CD4-positive, CD25-positive, alpha-beta regulatory T cell (primary cell): ENCODE results near the gene CGB7. TPM values are rescaled to one million over a fixed set of nuclear protein-coding genes. Genes with fewer than 3 reads are reported as not detected.
"Not testable (repeated sequence)": the region's sequence is repeated elsewhere in the genome, so short reads cannot be mapped to it uniquely, and the experiment has no call there.

ENCODE experiments used
- ATAC-seq, 2 donors: fragments of 150-1000 bp; cut with Tn5 transposase; one replicate each; pipeline ENCODE4 v1.10.0; 2021; ENCODE audit warnings: low read depth in 2 of 2, moderate number of reproducible peaks in 2 of 2, moderate library complexity in 1 of 2
- DNase-seq, 3 donors: peaks; one replicate each; pipeline versions ENCODE4 v3.0.0 to v3.0.0-alpha.2; 2012 to 2022; ENCODE audit warnings: mixed read lengths in 1 of 3
- H3K27ac ChIP-seq: one replicate; pipeline ENCODE4 v1.7.0; 2013; ENCODE audit warnings: mild to moderate bottlenecking, low read length; ENCODE audit not compliant: insufficient read depth, poor library complexity, severe bottlenecking
- H3K27me3 ChIP-seq: one replicate; pipeline ENCODE4 v1.7.0; 2013; ENCODE audit warnings: low read length; ENCODE audit not compliant: control insufficient read depth, insufficient read depth
- H3K36me3 ChIP-seq: one replicate; pipeline ENCODE4 v1.7.0; 2013; ENCODE audit warnings: mild to moderate bottlenecking, low read length, moderate library complexity; ENCODE audit not compliant: control insufficient read depth, insufficient read depth
- H3K4me1 ChIP-seq: 2 replicates; pipeline ENCODE4 v1.7.0; 2013; ENCODE audit warnings: mild to moderate bottlenecking, low read length; ENCODE audit not compliant: insufficient read depth, control insufficient read depth, poor library complexity, severe bottlenecking
- H3K4me3 ChIP-seq: one replicate; pipeline ENCODE4 v1.7.0; 2013; ENCODE audit warnings: low read depth, mild to moderate bottlenecking, low read length, moderate library complexity
- H3K9me3 ChIP-seq, 2 experiments: 1 replicate in 1 of 2; 2 replicates in 1 of 2; pipeline ENCODE4 v1.7.0; 2013; ENCODE audit warnings: low read length in 2 of 2, mild to moderate bottlenecking in 1 of 2, moderate library complexity in 1 of 2; ENCODE audit not compliant: control insufficient read depth in 2 of 2
- H3K27ac Mint-ChIP-seq, 3 donors: one replicate each; pipeline ENCODE4 v1.8.0; 2020 to 2022; ENCODE audit warnings: mild to moderate bottlenecking in 3 of 3, mixed read lengths in 3 of 3, moderate library complexity in 2 of 3
- H3K27me3 Mint-ChIP-seq: one replicate; pipeline ENCODE4 v1.8.0; 2022; ENCODE audit warnings: mild to moderate bottlenecking, mixed read lengths
- H3K36me3 Mint-ChIP-seq: one replicate; pipeline ENCODE4 v1.8.0; 2020; ENCODE audit warnings: mixed read lengths
- H3K4me1 Mint-ChIP-seq, 4 donors: one replicate each; pipeline ENCODE4 v1.8.0; 2020 to 2022; ENCODE audit warnings: mixed read lengths in 4 of 4, mild to moderate bottlenecking in 1 of 4
- H3K4me3 Mint-ChIP-seq, 4 donors: one replicate each; pipeline ENCODE4 v1.8.0; 2020 to 2022; ENCODE audit warnings: mild to moderate bottlenecking in 4 of 4, mixed read lengths in 4 of 4, moderate library complexity in 3 of 4
- H3K9me3 Mint-ChIP-seq, 7 donors: one replicate each; pipeline ENCODE4 v1.8.0; 2020 to 2022; ENCODE audit warnings: mixed read lengths in 7 of 7, mild to moderate bottlenecking in 3 of 7, moderate library complexity in 2 of 7
- polyA plus RNA-seq, 4 donors: library from polyadenylated mRNA; unstranded; fragments of 300-500 nt; fragmentation: Illumina TruSeq; gene quantifications; one replicate each; pipeline ENCODE4 v1.2.3, GENCODE V29; 2021
- total RNA-seq: library from RNA; stranded (reverse); gene quantifications from one replicate; pipeline ENCODE4 v1.2.3, GENCODE V29; 2022

Gene CGB7
- total and polyA plus RNA-seq, 5 donors from 2014 or later = not detected

GRCh38 chr19:49036815-49037214 lies 20.7 kb downstream of the CGB7 start, which contains the start of gene CGB1:
Gene CGB1 (minus strand): TSS chr19:49036895. CDS start chr19:49036711, 184 bp downstream.
- not testable (repeated sequence) for ATAC-seq, H3K4me1 ChIP-seq, H3K36me3 Mint-ChIP-seq, H3K36me3 ChIP-seq, H3K27ac Mint-ChIP-seq, H3K4me1 Mint-ChIP-seq, H3K27me3 Mint-ChIP-seq, H3K4me3 Mint-ChIP-seq, H3K27ac ChIP-seq, H3K9me3 ChIP-seq, H3K9me3 Mint-ChIP-seq, H3K4me3 ChIP-seq, H3K27me3 ChIP-seq, DNase-seq

- not testable (repeated sequence) for H3K4me3 Mint-ChIP-seq, H3K4me1 Mint-ChIP-seq, ATAC-seq, H3K4me1 ChIP-seq, H3K9me3 Mint-ChIP-seq, H3K36me3 ChIP-seq, H3K27ac ChIP-seq, H3K27ac Mint-ChIP-seq, H3K27me3 ChIP-seq, H3K36me3 Mint-ChIP-seq, H3K4me3 ChIP-seq, H3K9me3 ChIP-seq
- DNase-seq = peak in 2 of 3 donors; percentile 43 to 56
- peaks cover 11% of the 10 kb centered on the region for H3K27me3 Mint-ChIP-seq
Observed at GRCh38 chr19:49031642-49032301, 25.8 kb downstream of the CGB7 start, which contains the start of gene CGB2. Gene CGB2 (plus strand): TSS chr19:49031890. CDS start chr19:49032096, 206 bp downstream.

GRCh38 chr19:49030323-49030722 lies 27.2 kb downstream of the CGB7 start:
- not testable (repeated sequence) for H3K4me1 Mint-ChIP-seq, H3K36me3 Mint-ChIP-seq, DNase-seq, H3K27me3 ChIP-seq, H3K9me3 ChIP-seq, H3K27ac Mint-ChIP-seq, H3K9me3 Mint-ChIP-seq, H3K36me3 ChIP-seq, H3K4me3 Mint-ChIP-seq, H3K4me3 ChIP-seq, ATAC-seq, H3K27ac ChIP-seq, H3K4me1 ChIP-seq
- H3K27me3 Mint-ChIP-seq = peaks cover 11% of the 10 kb centered on the region

- H3K27ac Mint-ChIP-seq, H3K4me3 ChIP-seq, H3K27me3 ChIP-seq, H3K4me1 Mint-ChIP-seq, ATAC-seq, H3K4me3 Mint-ChIP-seq, H3K36me3 ChIP-seq, H3K27ac ChIP-seq, H3K36me3 Mint-ChIP-seq, H3K4me1 ChIP-seq, H3K9me3 Mint-ChIP-seq, H3K9me3 ChIP-seq, DNase-seq: not testable (repeated sequence)
- peaks cover 11% of the 10 kb centered on the region for H3K27me3 Mint-ChIP-seq
Observed at GRCh38 chr19:49029749-49030148, 27.8 kb downstream of the CGB7 start.

DNA sequence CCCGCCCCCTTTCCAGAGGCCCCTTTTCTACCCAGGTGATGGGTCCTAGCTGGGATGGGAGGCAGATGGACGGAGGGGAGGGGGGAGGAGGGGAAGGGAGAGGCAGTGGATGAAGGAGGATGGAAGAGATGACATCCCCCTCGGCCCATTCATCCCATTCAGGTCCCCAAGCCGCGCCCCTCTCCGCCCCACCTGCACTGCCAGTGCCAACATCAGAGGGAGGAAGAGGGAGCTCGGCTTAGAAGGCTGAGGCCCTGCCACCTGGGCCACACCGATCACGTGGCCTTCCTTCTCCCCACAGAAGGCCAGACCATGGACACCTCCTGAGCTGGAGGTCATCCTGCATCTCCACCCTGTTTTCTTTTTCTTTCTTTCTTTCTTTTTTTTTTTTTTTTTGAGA lies 28.9 kb downstream of the CGB7 start:
- not testable (repeated sequence) for ATAC-seq

GRCh38 chr19:49025599-49025998 lies 31.9 kb downstream of the CGB7 start:
- H3K36me3 Mint-ChIP-seq, H3K9me3 ChIP-seq, H3K4me3 ChIP-seq, H3K27ac ChIP-seq, H3K4me1 ChIP-seq, H3K36me3 ChIP-seq, H3K27ac Mint-ChIP-seq, DNase-seq, ATAC-seq, H3K4me3 Mint-ChIP-seq, H3K27me3 ChIP-seq, H3K9me3 Mint-ChIP-seq: not testable (repeated sequence)
- Mint-ChIP-seq H3K27me3 (peaks cover 11% of the 10 kb centered on the region), H3K4me1 (peaks cover 7 to 10% (median 8%) of the 10 kb centered on the region in 4 donors)

More for the DNA sequence above, 28.9 kb downstream of the CGB7 start:
- H3K27me3 Mint-ChIP-seq = peaks cover 11% of the 10 kb centered on the region
- H3K9me3 ChIP-seq, DNase-seq, H3K27ac Mint-ChIP-seq, H3K9me3 Mint-ChIP-seq, H3K36me3 Mint-ChIP-seq, H3K27ac ChIP-seq, H3K4me3 Mint-ChIP-seq, H3K4me1 Mint-ChIP-seq, H3K27me3 ChIP-seq, H3K36me3 ChIP-seq, H3K4me3 ChIP-seq, H3K4me1 ChIP-seq: not testable (repeated sequence)

- not testable (repeated sequence) for H3K4me1 ChIP-seq, H3K36me3 ChIP-seq, H3K27ac ChIP-seq, ATAC-seq, DNase-seq, H3K36me3 Mint-ChIP-seq, H3K27ac Mint-ChIP-seq, H3K27me3 ChIP-seq, H3K9me3 ChIP-seq, H3K9me3 Mint-ChIP-seq, H3K4me3 ChIP-seq, H3K4me3 Mint-ChIP-seq
- Mint-ChIP-seq H3K27me3 (peaks cover 11% of the 10 kb centered on the region), H3K4me1 (peaks cover 7 to 14% (median 8%) of the 10 kb centered on the region in 4 donors)
Observed at GRCh38 chr19:49025088-49025487, 32.5 kb downstream of the CGB7 start.

GRCh38 chr19:49024233-49024632 lies 33.3 kb downstream of the CGB7 start, which contains the start of gene CGB3:
Gene CGB3 (minus strand): TSS chr19:49024333. CDS start chr19:49023971, 362 bp downstream.
- not testable (repeated sequence) for H3K36me3 ChIP-seq, H3K27me3 Mint-ChIP-seq, H3K4me3 ChIP-seq, DNase-seq, H3K9me3 Mint-ChIP-seq, H3K4me3 Mint-ChIP-seq, H3K27me3 ChIP-seq, H3K36me3 Mint-ChIP-seq, ATAC-seq, H3K27ac ChIP-seq, H3K27ac Mint-ChIP-seq, H3K9me3 ChIP-seq
- peaks cover 10% of the 10 kb centered on the region for H3K4me1 ChIP-seq
- peaks cover 7 to 21% (median 11%) of the 10 kb centered on the region in 4 donors for H3K4me1 Mint-ChIP-seq
